Fibroblast of lung (primary cell): ENCODE measurements around the gene TAF3. TPM values are rescaled to one million over a fixed set of nuclear protein-coding genes. Genes with fewer than 3 reads are reported as not detected.

Source experiments
- DNase-seq, 2 donors: peaks; one replicate each; pipeline versions ENCODE4 v3.0.0 to v3.0.0-alpha.2; 2010; ENCODE audit warnings: low read depth in 2 of 2
- H2AFZ ChIP-seq: 2 replicates; pipeline ENCODE4 v1.5.1; 2012; ENCODE audit warnings: low read length, control low read depth, inconsistent platforms
- H3K27ac ChIP-seq: 2 replicates; pipeline ENCODE4 v1.5.1; 2011; ENCODE audit warnings: low read length, control low read depth; ENCODE audit not compliant: insufficient read depth
- H3K27me3 ChIP-seq: 2 replicates; pipeline ENCODE4 v1.5.1; 2011; ENCODE audit warnings: mild to moderate bottlenecking, low read length; ENCODE audit not compliant: control insufficient read depth, insufficient read depth
- H3K36me3 ChIP-seq: 2 replicates; pipeline ENCODE4 v1.5.1; 2011; ENCODE audit warnings: low read length; ENCODE audit not compliant: control insufficient read depth, insufficient read depth
- H3K4me1 ChIP-seq: 2 replicates; pipeline ENCODE4 v1.5.1; 2011; ENCODE audit warnings: low read length; ENCODE audit not compliant: control insufficient read depth, insufficient read depth; ENCODE audit errors: extremely low read depth
- H3K4me2 ChIP-seq: 2 replicates; pipeline ENCODE4 v1.5.1; 2011; ENCODE audit warnings: low read length, control low read depth; ENCODE audit not compliant: insufficient read depth; ENCODE audit errors: extremely low read depth
- H3K4me3 ChIP-seq, 4 experiments: fragments of 200-600 bp in 1 of 4; sonication (generic) in 1 of 4; replicated peaks in 1 of 4; 2 replicates each; pipeline ENCODE4 v1.5.1; 2011 to 2016; ENCODE audit warnings: low read length in 4 of 4, low read depth in 3 of 4, mild to moderate bottlenecking in 3 of 4, control low read depth in 2 of 4, inconsistent platforms in 1 of 4, mixed read lengths in 1 of 4; ENCODE audit not compliant: insufficient read depth in 1 of 4; ENCODE audit errors: control extremely low read depth in 1 of 4
- H3K79me2 ChIP-seq: 2 replicates; pipeline ENCODE4 v1.5.1; 2012; ENCODE audit warnings: mild to moderate bottlenecking, low read length, inconsistent platforms; ENCODE audit not compliant: control insufficient read depth, insufficient read depth
- H3K9ac ChIP-seq: 2 replicates; pipeline ENCODE4 v1.5.1; 2011; ENCODE audit warnings: mild to moderate bottlenecking, low read length, control low read depth; ENCODE audit not compliant: insufficient read depth
- H3K9me3 ChIP-seq: 2 replicates; pipeline ENCODE4 v1.5.1; 2012; ENCODE audit warnings: low read depth, low read length; ENCODE audit not compliant: control insufficient read depth, insufficient read depth
- H4K20me1 ChIP-seq: 2 replicates; pipeline ENCODE4 v1.5.1; 2011; ENCODE audit warnings: low read length; ENCODE audit not compliant: control insufficient read depth, insufficient read depth; ENCODE audit errors: extremely low read depth
- EZH2 ChIP-seq: IDR thresholded peaks from 2 replicates; pipeline ENCODE4 v1.5.1; 2012; ENCODE audit warnings: low read length, control low read depth, mild to moderate bottlenecking; ENCODE audit errors: missing control alignments
- polyA plus RNA-seq, 2 donors: library from polyadenylated mRNA; depleted of rRNA in 1 of 2; stranded (reverse) in 1 of 2; unstranded in 1 of 2; fragments of >200 nt; gene quantifications; 2 replicates each; pipeline ENCODE4 v1.2.1, GENCODE V29; 2011 to 2012; ENCODE audit warnings: missing spikeins in 1 of 2
- total RNA-seq: library from RNA; depleted of rRNA; stranded (reverse); fragments of >200 nt; gene quantifications from 2 replicates; pipeline ENCODE4 v1.2.1, GENCODE V29; 2014
- TF ChIP-seq, protein P1 (sequence below), 2 donors: IDR thresholded peaks in 1 of 2; conservative IDR thresholded peaks in 1 of 2; 1 replicate in 1 of 2; 2 replicates in 1 of 2; pipeline ENCODE4 v1.5.1; 2011 to 2012; ENCODE audit warnings: low read length in 2 of 2, control low read depth in 1 of 2, inconsistent platforms in 1 of 2, low read depth in 1 of 2, mild to moderate bottlenecking in 1 of 2

The TAF3 gene
- total and polyA plus RNA-seq, 2 donors (not counting 1 experiment from before 2014, with no cell fraction given), result 2.1 to 4.0 TPM

GRCh38 chr10:7856678-7857077, 38.4 kb downstream of the TAF3 start:
- Histone ChIP-seq H3K27ac (no peak overlapping the region), H3K27me3 (no peaks in the 10 kb centered on the region), H3K4me1 (no peaks in the 10 kb centered on the region), H3K4me3 (no peak overlapping the region), H3K4me2 (no peak overlapping the region), H3K36me3 (no peaks in the 10 kb centered on the region), H3K79me2 (no peaks in the 10 kb centered on the region), H2AFZ (no peak overlapping the region), H4K20me1 (no peaks in the 10 kb centered on the region), H3K9ac (no peak overlapping the region), H3K9me3 (no peaks in the 10 kb centered on the region)
- DNase-seq, result peak in 1 of 2 donors; percentile 6
- TF ChIP-seq, protein P1, sequence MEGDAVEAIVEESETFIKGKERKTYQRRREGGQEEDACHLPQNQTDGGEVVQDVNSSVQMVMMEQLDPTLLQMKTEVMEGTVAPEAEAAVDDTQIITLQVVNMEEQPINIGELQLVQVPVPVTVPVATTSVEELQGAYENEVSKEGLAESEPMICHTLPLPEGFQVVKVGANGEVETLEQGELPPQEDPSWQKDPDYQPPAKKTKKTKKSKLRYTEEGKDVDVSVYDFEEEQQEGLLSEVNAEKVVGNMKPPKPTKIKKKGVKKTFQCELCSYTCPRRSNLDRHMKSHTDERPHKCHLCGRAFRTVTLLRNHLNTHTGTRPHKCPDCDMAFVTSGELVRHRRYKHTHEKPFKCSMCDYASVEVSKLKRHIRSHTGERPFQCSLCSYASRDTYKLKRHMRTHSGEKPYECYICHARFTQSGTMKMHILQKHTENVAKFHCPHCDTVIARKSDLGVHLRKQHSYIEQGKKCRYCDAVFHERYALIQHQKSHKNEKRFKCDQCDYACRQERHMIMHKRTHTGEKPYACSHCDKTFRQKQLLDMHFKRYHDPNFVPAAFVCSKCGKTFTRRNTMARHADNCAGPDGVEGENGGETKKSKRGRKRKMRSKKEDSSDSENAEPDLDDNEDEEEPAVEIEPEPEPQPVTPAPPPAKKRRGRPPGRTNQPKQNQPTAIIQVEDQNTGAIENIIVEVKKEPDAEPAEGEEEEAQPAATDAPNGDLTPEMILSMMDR (conservative IDR thresholded peaks at IDR 0.05 in 1 of 2, IDR thresholded peaks at IDR 0.05 in 1 of 2; ENCODE audit: low read depth in 1 of 2, low read length in 2 of 2), result no peak
- no peak for TF ChIP-seq EZH2

DNA sequence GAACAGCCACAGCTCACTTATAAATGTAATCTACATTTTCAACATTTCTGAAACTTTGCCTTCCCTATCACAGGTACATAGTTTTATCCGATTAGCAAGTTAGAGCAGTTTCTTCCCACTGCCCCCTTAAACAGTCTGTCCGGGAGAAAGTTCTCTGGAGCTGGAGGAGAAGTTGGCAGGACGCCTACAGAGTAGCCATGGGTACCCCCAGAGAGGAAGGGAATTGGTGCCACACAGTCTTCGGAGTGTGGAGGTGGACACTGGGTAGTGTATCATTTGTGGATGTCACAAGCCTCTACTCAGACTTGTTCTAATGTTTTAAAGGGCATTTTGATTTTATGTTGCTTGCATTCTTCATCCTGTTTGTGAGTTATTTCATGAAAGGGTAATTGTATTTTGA, 39.0 kb downstream of the TAF3 start:
- Histone ChIP-seq H3K79me2 (no peaks in the 10 kb centered on the region), H3K27me3 (no peaks in the 10 kb centered on the region), H3K4me1 (no peaks in the 10 kb centered on the region), H3K9me3 (no peaks in the 10 kb centered on the region), H3K9ac (no peak overlapping the region), H4K20me1 (no peaks in the 10 kb centered on the region), H2AFZ (no peak overlapping the region), H3K36me3 (no peaks in the 10 kb centered on the region), H3K4me3 (no peak overlapping the region), H3K4me2 (no peak overlapping the region), H3K27ac (no peak overlapping the region)
- TF ChIP-seq, protein P1 (conservative IDR thresholded peaks at IDR 0.05 in 1 of 2, IDR thresholded peaks at IDR 0.05 in 1 of 2; ENCODE audit: low read depth in 1 of 2, low read length in 2 of 2), result no peak
- TF ChIP-seq EZH2, result no peak
- peak in 1 of 2 donors; percentile 6 for DNase-seq

- H2AFZ ChIP-seq, result no peak overlapping the region
- no peak overlapping the region for H3K27ac ChIP-seq
- H3K9ac ChIP-seq, result no peak overlapping the region
- H3K36me3 ChIP-seq, result no peaks in the 10 kb centered on the region
- no peak for TF ChIP-seq EZH2
- TF ChIP-seq, protein P1 (conservative IDR thresholded peaks at IDR 0.05 in 1 of 2, IDR thresholded peaks at IDR 0.05 in 1 of 2; ENCODE audit: low read depth in 1 of 2, low read length in 2 of 2), result no peak
- no peaks in the 10 kb centered on the region for H4K20me1 ChIP-seq
- no peak overlapping the region for H3K4me3 ChIP-seq
- H3K27me3 ChIP-seq, result no peaks in the 10 kb centered on the region
- H3K9me3 ChIP-seq, result no peaks in the 10 kb centered on the region
- no peaks in the 10 kb centered on the region for H3K79me2 ChIP-seq
- peak in 1 of 2 donors; percentile 1 for DNase-seq
- H3K4me2 ChIP-seq, result no peak overlapping the region
- no peaks in the 10 kb centered on the region for H3K4me1 ChIP-seq
Measured at GRCh38 chr10:7861509-7862120, 43.3 kb downstream of the TAF3 start.
